Stomach (tissue), 4 donors: ENCODE data around the gene ANTKMT.

Experiments
- POLR2A ChIP-seq, 4 donors: fragments of 450-650 bp; IDR thresholded peaks; one replicate each; pipeline ENCODE4 v1.6.1; 2016; ENCODE audit warnings: antibody characterized with exemption in 4 of 4, control low read depth in 2 of 4, mild to moderate bottlenecking in 1 of 4, moderate library complexity in 1 of 4
- POLR2AphosphoS5 ChIP-seq, 3 donors: sonication (generic); formaldehyde crosslinking; IDR thresholded peaks; one replicate each; pipeline ENCODE4 v1.6.1; 2016; ENCODE audit warnings: antibody characterized with exemption in 3 of 3
- TF ChIP-seq, protein P1 (sequence below), 7 experiments: fragments of 450-650 bp in 4 of 7; fragments of 200-600 bp in 3 of 7; sonication (generic) in 3 of 7; IDR thresholded peaks; one replicate each; pipeline ENCODE4 v1.5.1; 2016 to 2019; ENCODE audit warnings: antibody characterized with exemption in 7 of 7, control low read depth in 2 of 7, mild to moderate bottlenecking in 1 of 7

DNA sequence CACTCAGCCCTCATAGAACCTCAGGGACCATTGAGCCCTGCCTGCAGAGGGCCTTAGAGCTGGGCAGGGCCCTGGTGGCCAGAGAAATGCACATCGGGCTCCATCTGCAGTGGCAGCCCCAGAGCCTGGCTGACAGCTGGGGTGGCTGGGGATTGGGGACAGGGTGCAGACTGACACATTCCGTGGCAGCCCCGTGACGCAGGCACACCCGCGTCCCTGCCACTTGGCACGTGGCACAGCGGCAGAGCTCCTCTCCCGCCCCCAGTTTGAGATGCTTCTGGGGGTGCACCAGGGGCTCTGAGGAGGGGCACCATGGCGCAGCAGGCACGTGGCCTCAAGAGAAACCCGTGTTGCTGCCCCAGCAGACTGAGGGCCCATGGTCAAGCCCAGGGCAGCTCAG, 17.5 kb upstream of the ANTKMT start:
- TF ChIP-seq POLR2A (IDR thresholded peaks at IDR 0.05) (no peak), POLR2AphosphoS5 (IDR thresholded peaks at IDR 0.05) (no peak)
- TF ChIP-seq, protein P1, sequence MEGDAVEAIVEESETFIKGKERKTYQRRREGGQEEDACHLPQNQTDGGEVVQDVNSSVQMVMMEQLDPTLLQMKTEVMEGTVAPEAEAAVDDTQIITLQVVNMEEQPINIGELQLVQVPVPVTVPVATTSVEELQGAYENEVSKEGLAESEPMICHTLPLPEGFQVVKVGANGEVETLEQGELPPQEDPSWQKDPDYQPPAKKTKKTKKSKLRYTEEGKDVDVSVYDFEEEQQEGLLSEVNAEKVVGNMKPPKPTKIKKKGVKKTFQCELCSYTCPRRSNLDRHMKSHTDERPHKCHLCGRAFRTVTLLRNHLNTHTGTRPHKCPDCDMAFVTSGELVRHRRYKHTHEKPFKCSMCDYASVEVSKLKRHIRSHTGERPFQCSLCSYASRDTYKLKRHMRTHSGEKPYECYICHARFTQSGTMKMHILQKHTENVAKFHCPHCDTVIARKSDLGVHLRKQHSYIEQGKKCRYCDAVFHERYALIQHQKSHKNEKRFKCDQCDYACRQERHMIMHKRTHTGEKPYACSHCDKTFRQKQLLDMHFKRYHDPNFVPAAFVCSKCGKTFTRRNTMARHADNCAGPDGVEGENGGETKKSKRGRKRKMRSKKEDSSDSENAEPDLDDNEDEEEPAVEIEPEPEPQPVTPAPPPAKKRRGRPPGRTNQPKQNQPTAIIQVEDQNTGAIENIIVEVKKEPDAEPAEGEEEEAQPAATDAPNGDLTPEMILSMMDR (IDR thresholded peaks at IDR 0.05): no peak
